Ureter (tissue), 1 donor: ENCODE results near the gene PTPRJ. TPM values are rescaled to one million over a fixed set of nuclear protein-coding genes. Genes with fewer than 3 reads are reported as not detected.

Experiments used
- DNase-seq: peaks from one replicate; pipeline ENCODE4 v3.0.0-alpha.2; 2020; ENCODE audit warnings: low spot score
- total RNA-seq: library from RNA; stranded (reverse); gene quantifications from one replicate; pipeline ENCODE4 v1.2.4, GENCODE V29; 2023
- donor health status: DM: yes; HTN: yes; CAD: no.

The PTPRJ gene
- total RNA-seq, 1 donor from 2014 or later, result 18.0 TPM

DNA sequence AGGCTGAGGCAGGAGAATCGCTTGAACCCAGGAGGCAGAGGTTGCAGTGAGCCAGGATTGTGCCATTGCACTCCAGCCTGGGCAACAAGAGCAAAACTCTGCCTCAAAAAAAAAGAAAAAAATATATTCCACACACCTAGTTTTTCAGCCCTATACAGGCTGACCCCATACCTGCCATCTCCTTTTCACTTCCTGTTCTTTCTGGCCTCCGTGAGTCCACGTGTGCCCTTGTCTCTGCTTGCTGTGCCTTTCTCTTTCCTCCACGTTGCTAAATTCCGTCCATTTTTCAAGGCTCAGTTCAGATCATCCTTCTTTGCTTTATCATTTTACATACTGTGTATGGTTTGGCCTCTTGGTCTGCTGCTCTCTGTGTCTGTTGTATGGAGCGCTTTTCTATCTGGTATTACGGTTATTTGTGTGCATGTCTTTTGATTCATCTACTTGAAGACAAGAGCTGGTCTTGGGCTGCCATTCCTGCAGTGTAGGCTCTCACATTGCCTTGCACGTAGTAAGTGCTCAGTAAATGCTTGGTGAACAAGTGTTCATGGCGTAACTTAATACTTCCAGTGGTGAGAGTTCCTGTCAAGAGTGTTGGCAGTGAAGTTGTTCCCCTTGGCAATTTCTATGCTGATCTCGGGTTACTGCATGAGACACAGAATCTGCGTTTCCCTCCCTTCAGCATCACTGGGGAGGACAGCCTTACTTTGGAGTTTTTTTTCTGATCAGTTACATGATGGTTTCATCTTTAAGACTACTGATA lies 57.5 kb downstream of the PTPRJ start:
- no peak for DNase-seq

DNA sequence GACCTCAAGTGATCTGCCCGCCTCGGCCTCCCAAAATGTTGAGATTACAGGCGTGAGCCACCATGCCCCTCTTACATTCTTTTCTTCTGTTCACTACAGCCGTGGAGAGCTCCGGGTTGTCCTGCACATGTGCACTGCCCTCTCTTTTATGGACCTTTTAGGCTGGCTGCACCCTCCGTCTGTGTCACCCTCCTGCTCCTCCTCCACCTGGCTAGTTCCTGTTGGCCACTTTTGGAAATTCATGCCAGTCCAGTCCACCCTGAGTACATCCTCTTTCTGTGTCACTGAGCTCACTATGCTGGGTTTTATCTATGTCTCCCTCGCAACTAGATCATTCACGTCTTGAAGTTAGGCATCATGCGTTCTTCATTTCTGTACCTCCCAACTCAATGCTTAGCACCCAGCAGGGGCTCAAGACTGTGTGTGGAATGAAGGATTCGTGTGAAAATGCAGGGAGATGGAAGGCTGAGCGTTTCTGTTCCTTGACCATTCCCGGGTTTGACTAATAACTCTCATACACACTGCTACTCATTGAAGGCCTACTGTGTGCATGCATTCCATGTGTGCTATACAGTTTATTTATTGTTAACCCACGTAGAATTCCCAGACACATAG lies 60.6 kb downstream of the PTPRJ start:
- no peak for DNase-seq

GRCh38 chr11:48041877-48042695 lies 61.7 kb downstream of the PTPRJ start:
- no peak for DNase-seq

DNA sequence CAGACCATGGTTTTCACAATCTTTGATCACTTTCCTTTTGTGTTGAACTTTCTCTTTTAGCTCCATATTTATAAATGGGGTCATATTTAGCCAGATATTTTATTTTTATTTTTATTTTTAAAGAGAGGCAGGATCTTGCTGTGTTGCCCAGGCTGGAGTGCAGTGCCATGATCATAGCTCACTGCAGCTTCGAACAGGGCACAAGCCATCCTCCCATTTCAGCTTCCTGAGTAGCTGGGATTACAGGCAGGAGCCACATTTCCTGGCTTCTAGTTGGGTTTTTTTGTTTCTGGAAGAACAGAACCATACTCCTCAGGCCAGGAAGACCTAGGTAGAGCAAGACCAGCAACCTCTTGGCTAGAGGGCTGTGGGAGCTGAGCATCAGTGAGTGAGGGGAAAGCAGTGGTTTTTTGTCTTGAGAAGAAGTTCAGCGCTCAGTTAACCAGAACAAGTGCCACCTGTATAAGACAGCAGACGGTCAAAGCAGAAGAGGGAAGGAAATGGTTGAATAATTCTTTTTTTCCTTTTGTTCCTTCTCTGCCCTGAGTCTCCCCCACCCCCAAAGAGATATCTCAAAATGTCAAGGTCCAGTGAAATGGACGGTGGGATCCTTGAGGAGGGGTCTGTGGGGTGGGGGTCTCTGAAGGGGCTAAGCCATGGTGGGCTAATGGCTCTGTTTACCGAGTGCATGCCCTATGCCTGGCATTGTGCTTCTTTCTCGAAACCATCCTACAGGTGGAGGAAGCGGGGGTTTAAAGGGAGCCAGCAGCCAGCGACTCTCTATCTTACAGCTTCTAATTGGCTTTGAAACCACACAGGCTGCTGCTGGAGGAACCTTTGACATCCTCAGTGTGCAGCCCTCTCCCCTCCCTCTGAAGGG lies 63.0 kb downstream of the PTPRJ start:
- no peak for DNase-seq

GRCh38 chr11:48043991-48044512 lies 63.7 kb downstream of the PTPRJ start:
- no peak for DNase-seq

DNA sequence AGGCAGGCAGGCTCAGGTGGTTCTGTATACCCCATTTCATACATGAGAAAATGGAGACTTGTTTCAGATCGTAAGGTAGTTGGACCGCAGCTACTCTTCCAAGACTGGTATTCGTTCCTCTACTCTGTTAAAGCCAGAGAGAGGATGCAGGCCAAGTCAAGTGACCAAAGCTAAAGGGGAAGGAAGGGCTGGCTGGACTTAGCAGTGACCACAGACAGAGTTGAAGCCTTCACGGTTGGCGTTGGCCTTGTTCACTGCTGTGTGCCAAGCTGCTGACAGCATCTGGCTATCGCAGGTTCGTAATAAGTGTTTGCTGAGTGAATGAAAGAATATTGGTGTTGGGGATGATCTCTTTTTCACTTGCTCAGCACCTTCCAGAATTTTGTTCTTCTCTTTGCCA lies 64.2 kb downstream of the PTPRJ start:
- no peak for DNase-seq

GRCh38 chr11:48045536-48045935 lies 65.2 kb downstream of the PTPRJ start:
- no peak for DNase-seq

DNA sequence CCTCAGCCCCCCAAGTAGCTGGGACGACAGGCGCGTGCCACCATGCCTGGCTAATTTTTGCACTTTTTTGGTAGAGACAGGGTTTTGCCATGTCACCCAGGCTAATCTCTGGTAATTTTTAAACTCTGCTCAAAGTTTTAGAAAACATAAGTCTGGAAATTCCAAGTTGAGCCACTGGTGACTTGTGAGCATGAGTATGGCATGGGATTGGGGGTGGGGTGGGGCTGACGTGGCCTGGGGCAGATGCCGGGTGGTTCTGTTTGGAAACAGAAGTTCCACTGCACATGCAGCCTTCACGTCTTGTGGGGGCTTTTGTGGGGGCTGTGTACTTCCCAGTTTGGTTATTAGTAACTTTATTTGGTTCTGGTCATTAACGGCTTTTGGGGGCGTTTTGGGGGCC lies 67.3 kb downstream of the PTPRJ start:
- DNase-seq, result no peak

DNA sequence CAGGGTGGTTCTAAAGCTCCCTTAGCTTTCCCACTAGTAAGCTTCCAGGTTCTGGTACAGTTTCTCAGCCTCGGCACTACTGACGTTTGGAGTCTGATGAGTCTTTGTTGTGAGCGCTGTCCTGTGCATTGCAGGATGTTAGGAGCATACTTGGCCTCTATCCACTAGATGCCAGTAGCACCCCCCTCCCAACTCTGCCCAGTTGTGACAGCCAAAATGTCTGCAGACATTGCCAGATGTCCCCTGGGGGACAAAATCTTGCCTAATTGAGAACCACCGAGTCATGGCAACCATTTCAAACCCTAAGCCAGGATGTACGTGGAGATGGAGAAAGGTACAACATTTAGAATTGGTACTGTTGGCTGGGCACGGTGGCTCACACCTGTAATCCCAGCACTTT lies 68.7 kb downstream of the PTPRJ start:
- DNase-seq, result no peak

GRCh38 chr11:48050304-48050703 lies 69.9 kb downstream of the PTPRJ start:
- no peak for DNase-seq

GRCh38 chr11:48051217-48051830 lies 71.0 kb downstream of the PTPRJ start:
- DNase-seq, result no peak

DNA sequence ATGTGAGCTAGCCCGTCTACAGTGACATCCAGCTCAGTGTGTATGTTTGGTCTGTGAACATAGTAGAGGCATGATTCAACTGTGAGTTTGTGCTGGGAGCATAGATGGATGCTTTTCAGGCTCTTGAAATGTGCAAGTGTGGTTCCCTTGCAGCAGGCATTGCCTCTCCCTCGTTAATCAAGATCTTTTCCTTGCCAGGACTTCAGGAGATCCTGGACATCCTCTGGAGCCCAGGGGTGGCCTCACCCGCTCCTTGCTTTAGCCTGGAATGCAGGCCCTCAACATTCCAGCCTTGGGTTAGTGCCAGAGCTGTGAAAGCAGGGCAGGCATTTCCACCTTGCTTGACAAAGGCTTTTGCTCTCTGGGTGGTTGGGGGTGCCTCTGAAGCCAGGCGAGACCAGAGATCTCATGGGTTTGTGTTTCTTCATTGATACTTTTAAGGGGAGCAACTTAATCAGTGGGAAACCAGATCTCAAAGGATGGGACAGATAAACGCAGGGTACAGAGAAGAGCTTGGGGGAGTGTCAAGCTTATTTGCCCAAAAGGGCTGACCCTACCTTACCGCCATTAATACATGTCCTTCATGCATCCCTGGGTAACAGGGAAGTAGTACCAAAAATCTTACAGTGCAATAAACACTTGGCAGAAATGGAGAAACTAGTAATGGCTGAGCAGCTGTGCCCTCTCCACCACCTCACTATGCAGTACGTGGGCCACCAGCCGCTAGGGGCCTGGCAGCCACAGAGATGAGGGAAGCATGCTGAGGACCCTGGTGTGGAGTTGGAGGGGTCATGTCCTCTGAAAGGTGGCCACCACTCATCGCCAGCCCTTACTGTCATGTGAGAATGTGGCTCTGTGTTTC lies 72.1 kb downstream of the PTPRJ start:
- peak; percentile 55 for DNase-seq

DNA sequence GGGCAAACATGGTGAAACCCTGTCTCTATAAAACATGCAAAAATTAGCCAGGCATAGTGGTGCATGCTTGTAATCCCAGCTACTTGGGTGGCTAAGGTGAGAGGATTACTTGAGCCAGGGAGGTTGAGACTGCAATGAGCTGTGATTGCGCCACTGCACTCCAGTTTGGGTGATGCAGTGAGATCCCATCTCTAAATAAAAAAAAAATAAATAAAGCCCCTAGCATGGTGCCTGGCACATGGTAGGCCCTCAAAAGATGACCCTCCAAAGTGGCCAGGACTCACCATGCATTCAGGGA lies 74.6 kb downstream of the PTPRJ start:
- DNase-seq, result no peak

- peak; percentile 74 for DNase-seq
Observed at GRCh38 chr11:48055292-48056132, 75.2 kb downstream of the PTPRJ start.

- DNase-seq, result no peak
Observed at GRCh38 chr11:48056325-48057183, 76.2 kb downstream of the PTPRJ start.

- no peak for DNase-seq
Observed at GRCh38 chr11:48058064-48058463, 77.7 kb downstream of the PTPRJ start.

DNA sequence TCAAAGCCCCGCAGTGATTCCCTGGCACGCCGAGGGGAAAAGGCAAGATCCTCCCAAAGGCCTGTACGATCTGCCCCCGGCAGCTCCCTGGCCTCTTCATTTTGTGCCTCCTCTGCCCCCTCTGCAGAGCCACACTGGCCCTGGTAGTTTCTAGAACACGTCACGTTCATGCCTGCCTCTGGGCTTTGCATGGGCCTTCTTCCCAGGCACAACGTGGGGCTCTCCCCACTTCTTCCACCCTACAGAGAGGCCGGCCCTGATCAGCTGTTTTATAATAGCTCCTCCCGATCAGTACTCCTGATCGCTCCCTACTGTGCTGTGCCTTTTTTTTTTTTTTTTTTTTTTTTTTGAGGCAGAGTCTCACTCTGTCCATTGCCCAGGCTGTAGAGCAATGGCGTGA lies 78.4 kb downstream of the PTPRJ start:
- DNase-seq, result no peak

DNA sequence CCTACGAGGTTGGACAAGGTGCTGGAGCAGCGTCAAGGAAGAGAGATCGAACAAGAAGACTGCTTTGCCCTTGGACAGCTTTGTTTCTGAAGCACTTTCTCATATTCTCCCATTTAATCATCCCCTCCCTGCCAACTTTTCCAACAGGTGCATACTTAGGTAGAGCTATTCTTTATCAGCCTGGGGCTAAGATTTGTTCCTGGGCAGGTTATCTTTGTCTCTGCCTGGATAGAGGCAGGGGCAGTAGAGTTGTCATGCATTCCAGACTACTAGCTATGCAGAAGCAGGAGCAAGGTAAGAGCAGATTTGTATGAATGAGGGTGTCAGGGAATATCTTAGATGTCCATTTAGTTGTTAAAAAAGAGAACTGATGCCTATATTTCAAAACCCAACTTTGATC lies 82.3 kb downstream of the PTPRJ start:
- DNase-seq, result no peak
